ENCODE measurements around the gene HIP1R.
"Not testable (repeated sequence)": the region's sequence is repeated elsewhere in the genome, so short reads cannot be mapped to it uniquely, and the experiment has no call there.

The HIP1R gene

DNA sequence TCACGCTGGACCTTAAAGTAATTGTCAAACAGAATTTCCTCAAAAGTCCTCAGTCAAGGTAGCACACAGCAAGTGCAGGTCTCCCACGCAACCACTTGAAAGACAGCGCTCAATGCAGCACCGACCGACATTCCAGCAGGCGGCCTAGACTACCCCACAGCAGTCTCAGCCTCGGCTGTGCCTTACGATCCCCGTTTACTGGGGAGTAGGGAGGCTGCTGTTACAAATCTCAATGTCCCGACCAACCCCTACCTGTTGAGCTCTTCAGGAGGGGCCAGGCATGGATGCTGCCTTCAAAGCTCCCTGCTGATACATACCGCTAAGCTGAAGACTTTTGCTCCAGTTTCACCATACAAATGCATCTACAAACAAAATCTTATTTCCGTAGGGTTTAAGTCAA, 38.8 kb downstream of the HIP1R start:
- DNase-seq (ENCODE audit: low read depth in 2 of 2), result no peak

DNA sequence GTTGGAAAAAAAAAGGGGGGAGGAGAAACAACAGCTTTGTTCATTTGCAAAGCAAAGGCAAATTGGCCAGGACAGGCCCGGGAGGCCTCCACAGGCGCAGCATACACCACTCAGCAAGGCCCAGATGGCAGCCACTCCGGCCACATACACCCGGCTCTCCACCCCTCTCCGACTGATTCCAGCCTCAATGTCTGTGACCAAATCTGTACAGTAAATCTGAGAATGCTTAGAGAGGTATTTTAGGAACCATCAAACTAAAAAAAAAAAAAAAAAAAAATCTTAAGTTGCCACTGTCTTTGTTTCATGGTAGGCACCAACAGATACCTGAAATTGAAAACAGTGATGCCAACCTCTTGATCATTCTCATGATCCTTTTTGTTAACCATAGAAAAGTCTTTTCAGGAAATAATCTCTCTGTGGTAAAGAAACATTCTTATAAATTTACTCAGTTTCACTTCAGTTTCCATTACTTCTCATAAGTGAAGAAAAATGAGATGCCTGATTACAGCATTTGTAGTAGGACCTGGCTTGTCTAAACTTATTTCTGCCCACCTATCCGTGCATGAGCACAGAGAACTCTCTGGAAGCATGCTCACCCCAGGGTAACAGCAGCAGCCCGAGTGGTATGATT, 40.4 kb downstream of the HIP1R start:
- DNase-seq (ENCODE audit: low read depth in 2 of 2), result no peak

DNA sequence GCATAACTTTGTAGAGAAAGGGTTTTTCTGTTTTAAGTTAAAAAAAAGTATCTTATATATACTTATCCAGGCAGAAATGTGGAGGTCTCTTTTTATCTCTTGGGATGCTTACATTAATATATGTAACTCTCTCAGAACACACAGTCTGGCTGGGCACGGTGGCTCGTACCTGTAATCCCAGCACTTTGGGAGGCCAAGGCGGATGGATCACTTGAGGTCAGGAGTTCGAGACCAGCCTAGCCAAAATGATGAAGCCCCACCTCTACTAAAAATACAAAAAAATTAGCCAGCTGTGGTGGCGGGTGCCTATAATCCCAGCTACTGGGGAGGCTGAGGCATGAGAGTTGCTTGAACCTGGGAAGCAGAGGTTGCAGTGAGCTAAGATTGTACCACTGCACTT, 41.0 kb downstream of the HIP1R start:
- not testable (repeated sequence) for DNase-seq (ENCODE audit: low read depth in 2 of 2)

DNA sequence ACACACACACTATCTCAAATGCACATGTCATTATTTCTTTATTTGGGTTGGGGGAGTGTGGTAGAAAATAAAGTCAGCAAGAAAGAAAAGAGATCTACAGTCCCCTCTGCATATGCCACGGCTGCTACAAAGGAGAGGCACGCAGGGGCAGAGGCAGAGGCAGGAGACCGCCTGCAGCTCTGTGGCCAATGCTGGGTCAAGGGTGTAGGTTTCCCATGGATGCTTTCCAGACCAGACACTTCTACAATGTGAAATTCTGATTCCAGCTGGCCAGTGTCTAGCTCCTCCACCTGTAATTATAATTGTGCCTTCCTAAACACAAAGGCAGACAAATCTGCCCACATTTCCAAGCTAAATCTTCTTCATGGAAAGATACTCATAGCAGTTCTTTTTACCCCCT, 41.5 kb downstream of the HIP1R start:
- DNase-seq (ENCODE audit: low read depth in 2 of 2), result no peak

DNA sequence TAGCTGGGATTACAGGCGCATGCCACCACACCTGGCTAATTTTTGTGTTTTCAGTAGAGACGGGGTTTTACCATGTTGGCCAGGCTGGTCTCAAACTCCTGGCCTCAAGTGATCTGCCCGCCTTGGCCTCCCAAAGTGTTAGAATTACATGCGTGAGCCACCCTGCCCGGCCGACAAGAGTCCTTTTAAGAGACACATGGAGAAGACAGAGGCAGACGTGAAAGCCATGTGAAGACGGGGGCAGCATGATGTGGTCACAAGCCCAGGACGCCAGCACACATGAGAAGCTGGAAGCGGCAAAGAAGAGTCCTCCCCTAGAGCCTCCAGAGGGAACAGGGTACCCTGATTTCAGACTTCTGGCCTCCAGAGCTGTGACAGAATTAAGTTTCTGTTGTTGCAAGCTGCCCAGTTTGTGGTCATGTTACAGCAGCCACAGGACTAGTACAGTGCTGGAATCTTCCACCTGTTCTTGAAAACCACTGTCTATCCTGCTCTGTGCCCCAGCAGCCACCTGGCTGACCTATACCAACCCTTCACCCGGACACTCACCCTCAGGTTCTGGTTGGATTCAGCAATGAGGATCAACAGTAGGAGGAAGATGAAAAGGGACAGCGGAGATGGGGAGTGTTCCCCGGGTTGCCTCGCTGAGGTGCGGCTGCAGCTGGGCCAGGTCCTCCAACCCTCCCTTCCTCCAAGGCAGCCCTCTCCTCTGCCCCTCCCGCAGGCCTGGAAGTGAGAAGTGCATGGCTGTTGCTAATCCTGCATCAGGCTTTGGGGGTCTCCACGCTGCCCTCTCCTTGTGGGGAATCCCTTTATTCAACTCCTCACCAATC, 43.7 kb downstream of the HIP1R start:
- DNase-seq (ENCODE audit: low read depth in 2 of 2), result no peak

DNA sequence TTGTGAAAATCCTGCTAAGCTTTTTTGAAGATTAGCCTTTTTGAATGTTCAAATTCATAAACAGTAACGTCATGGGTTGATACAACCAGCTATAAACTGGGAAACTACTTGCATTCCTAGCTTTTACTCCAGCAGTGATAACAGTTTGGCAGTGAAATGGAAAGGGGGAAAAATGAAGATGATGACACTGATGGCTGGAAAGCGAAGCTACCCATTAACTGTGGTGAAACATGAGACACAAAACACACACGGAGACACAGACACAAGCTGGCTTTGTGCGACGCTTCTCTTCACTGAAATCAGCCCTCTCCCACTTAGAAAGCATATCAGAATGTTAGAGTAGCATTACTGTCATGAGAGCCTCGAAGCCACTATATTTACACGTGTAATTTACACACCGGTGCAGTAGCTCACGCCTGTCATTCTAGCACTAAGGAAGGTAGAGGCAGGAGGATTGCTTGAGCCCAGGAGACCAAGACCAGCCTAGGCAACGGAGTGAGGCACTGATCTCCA, 45.0 kb downstream of the HIP1R start:
- DNase-seq (ENCODE audit: low read depth in 2 of 2), result no peak

DNA sequence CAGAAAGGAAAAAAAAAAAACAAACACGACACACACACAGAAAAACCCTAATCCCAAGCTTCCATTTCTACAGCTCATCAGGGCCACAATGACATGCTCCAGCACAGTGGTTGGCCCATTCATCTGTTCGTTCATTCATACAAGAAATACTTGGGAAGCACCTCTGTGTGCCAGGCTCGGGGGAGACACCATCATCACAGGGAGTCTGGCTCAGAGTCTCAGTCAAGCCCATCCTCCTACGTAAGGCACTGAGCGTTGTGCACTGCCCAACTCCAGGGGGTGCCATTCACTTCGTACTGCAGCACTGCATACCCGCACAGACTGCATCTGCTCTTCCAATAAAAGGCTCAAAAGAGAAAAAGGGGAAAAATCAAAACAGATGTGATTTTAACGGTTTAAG, 45.4 kb downstream of the HIP1R start:
- no peak for DNase-seq (ENCODE audit: low read depth in 2 of 2)

DNA sequence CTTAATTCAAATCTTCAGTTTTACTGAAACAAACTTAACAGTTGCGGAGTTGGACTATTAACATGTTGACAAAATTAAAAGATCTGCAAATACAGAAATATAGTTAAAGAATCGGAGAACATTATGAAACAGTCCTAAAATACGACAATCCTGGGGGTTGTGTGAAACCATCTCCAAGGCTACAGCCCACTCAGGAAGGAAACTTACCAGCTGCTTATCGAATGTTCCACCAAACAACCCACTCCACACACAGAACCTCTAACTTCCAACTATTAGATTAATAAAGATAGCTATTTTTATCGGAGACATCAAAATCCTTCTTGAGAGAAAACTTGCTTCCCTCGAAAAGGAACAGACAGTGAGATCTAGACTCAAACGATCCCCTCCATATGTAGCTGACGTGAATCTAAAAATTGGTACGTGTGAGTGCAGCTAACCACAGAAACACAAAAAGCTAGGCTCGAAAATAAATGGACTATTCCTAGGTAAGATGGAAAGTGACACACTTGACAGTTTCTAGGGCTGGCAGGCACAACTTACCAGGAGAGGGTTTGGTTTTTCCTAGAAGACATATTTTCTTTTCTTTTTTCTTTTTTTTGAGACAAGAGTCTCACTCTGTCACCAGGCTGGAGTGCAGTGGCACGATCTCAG, 47.8 kb downstream of the HIP1R start:
- no peak for DNase-seq (ENCODE audit: low read depth in 2 of 2)

DNA sequence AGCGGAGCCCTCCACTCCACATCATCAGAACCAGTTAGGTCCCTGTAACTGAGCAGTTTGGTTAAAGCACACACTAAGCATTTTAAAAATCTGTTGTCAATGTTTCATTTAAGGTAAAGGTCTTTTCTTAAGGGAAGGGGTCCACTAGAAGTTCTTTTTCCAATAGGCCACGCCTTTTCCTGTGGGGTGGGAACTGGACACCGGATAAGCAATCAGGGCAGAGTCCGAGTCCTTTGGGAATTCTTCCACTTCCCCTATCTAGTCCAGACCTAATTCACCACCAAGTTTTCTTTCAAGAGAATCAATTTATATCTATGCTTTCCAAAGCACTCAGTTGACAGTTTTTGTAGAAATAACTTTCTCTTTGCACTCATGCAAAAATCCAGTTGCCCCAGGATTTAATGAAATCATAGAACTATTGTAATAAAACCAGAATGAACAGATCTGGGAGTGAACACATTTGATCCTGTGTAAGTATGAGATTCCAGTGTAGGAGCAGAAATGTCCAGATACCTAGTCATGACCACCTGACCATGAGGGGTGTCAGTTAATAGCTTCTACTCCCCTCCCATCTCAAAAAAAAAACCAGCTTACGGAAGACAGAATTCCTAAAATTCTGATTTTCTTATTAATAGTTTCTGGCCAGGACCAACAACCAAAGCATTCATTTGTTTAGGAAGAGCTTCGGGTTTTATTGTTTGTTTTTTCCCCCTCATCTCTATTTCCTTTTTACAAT, 49.0 kb downstream of the HIP1R start:
- DNase-seq (ENCODE audit: low read depth in 2 of 2), result no peak

DNA sequence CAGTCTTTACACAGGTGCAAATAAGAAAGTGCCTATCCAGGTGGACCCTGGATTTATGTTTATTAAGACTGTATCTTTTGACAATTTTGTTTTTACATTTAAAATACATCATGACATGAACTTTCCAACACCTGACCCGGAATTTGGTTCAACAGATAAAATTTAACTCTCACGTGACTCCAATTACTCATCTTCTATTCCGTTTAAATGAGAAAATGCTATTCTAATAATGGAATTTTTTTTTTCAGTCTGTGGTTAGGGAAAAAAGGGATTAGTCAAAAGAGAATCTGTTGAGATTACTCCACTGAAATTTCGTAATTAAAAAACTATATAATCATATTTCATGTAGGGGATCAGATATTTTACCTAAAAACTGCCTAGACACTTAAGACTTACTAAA, 49.6 kb downstream of the HIP1R start:
- no peak for DNase-seq (ENCODE audit: low read depth in 2 of 2)

DNA sequence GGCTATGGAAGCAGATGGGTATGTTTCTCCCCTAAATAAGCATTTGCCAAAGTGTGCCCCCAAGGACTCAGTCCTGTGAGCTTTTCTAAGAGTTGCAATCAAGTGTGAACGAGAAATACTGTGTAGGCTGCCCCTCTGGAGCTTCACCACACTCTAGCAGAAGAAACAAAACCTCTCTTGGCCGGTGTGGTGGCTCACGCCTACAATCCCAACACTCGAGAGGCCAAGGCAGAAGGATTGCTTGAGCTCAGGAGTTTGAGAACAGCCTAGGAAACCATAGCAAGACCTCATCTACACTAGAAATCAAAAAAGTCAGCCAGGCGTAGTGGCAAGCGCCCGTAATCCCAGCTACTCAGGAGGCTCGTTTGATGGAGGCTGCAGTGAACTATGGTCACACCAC, 50.9 kb downstream of the HIP1R start:
- no peak for DNase-seq (ENCODE audit: low read depth in 2 of 2)

DNA sequence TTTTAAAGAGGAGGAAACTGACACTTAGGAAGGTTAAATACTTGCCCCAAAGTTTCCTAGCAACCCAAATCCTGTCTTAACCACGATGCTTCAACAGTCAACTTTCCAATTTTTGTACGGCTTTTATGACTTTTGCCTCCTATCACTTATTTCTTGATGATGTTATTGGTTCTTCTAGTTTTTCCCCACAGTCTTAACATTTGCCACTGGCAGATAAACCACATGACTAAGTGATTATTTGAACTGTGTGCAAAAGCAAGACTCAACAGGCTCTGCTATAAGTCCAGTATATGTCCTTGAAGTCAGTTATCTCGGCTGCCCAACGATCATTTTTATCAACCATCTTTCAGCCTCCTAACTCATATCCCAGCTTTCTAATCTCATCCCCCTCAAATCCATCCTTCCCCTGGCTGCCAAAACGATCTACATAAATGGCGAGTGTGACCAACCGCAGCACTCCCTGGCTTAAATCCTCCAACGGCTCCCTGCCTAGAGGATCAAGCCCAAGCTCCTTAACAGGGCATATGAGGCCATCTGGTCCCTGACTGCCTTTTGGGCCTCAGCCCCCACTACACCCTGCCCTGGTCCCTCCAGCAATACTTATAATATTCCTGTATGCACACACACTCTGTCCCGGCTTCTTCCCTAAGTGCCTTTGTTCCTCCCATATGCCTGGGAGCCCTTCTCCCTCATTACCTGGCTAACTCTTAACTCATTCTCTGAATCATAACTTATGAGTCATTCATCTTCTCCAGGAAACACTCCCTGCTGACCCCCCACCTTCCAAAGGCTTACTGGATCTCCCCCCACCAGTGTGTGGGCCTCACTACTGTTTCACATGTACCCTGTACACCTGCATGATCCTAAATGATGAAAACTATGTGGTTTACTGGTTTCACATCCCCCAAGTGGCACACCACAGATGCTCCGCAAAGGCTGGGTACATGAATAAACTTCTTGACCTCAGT, 51.9 kb downstream of the HIP1R start:
- DNase-seq (ENCODE audit: low read depth in 2 of 2), result peak in 1 of 2 donors; percentile 27

DNA sequence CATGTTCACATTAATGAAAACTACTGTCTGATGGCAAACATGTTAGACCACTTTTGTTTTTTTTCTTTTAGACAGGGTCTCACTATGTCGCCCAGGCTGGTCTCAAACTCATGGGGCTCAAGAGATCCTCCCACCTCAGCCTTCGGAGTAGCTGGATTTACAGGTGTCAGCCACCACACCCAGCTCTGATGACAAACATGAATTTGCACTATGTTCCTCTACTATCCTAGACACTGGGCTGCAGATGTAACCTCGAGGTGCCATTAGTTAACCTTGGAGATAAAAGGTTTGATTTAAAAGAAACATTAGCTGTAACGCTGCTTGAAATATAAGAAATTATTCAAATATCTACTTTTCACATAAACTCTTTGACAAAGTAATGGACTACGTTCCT, 52.6 kb downstream of the HIP1R start:
- no peak for DNase-seq (ENCODE audit: low read depth in 2 of 2)

DNA sequence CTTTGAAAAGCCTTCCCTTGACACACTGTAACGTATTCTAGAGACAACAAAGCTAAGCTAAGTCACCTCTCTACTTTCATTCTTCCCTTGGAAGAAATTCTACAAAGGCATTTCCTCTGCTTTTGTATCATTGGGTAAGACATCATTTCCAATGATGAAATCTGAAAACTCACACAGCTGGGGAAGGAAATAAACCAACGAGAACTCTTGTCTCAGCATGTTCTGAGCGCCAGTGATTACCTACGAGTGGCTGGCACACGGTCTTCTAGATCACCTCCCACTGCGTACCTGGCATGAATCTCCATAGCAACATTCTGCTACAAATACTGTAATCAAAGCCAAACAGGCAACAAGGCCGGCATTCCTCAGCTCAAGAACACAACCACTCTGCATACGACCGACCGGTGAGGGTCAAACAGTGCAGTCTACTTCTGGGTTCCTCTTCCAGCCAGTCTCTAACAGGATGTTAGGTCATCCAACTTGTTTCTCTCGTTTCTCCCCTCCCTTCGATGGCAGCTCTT, 53.0 kb downstream of the HIP1R start:
- no peak for DNase-seq (ENCODE audit: low read depth in 2 of 2)

DNA sequence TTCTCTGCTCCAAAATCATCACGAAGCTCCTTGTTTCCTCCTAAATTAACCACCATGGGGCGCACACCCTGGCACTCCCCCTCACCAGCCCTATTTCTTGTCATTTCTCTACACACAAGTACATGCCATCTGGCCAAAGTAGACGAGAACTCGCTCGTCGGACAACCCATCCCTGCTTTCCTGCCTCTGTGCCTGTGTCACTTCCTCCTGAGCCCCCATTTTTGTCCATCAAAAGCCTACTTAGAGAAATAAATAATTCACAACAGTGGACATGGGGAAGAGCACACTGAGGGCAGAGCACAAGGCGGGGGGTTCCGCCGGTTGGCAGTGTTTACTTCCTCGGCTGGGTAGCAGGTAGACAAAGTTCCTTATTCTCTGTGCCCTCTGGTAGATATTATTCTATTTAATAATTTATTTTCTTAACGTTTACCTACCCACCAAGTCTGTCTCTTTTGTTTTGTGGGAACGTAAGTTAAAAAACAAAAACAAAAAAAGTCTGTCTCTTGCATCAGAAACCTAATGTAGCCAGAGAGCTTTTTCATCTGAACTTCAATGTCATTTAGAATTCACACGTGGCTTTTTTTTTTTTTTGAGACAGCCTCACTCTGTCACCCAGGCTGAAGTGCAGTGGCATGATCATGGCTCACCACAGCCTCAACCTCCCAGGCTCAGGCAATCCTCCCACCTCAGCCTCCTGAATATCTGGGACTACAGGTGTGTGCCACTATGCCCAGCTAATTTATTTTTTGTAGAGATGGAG, 54.7 kb downstream of the HIP1R start:
- no peak for DNase-seq (ENCODE audit: low read depth in 2 of 2)

DNA sequence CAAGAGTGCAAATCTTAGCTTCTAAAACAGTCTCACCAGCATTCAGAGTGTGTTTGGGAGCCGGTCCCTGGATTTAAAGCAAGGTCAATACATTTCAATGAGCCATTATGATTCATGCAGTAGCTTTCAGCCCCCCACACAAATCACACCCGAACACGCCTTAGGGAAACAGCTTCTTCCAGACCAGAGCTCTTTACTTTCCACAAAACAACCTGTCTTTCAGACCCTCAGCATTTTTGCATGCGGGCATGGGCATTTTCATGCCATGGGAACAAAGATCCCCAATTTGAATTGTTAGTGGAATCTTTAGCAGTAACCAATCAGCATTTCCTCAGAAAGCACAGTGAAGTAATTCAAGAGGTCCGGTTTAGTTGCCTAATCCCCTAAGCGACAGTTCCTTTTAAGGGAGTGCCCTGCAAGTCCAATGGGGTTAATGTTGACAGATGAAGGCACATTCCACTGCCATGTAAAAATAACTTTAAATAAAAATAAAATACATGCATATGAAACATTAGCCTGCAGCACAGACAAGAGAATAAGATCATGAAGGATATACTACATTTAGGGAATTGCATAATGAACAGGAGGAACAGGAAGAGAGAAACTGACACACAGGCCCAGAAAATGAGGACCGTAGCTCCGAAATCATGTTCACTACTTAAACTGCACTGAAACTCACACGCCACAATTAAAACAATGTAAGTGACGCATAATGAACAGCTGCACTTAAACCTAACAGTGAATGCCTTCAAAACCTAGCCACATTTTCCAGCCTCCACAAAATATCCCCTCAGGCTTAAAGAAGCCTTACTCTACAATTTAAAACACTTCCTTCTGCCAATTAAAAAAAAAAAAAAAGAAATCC, 56.6 kb downstream of the HIP1R start:
- no peak for DNase-seq (ENCODE audit: low read depth in 2 of 2)

DNA sequence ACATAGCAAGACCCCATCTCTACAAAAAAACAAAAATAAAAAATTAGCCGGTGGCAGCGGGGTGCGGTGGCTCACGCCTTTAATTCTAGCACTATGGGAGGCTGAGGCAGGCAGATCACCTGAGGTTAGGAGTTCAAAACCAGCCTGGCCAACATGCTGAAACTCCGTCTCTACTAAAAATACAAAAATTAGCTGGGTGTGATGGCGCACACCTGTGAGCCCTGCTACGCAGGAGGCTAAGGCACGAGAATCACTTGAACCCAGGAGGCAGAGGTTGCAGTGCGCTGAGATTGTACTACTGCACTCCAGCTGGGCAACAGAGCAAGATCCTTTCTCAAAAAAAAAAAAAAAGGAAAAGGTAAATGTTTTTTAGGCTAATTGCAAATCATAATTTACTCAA, 57.5 kb downstream of the HIP1R start:
- not testable (repeated sequence) for DNase-seq (ENCODE audit: low read depth in 2 of 2)

DNA sequence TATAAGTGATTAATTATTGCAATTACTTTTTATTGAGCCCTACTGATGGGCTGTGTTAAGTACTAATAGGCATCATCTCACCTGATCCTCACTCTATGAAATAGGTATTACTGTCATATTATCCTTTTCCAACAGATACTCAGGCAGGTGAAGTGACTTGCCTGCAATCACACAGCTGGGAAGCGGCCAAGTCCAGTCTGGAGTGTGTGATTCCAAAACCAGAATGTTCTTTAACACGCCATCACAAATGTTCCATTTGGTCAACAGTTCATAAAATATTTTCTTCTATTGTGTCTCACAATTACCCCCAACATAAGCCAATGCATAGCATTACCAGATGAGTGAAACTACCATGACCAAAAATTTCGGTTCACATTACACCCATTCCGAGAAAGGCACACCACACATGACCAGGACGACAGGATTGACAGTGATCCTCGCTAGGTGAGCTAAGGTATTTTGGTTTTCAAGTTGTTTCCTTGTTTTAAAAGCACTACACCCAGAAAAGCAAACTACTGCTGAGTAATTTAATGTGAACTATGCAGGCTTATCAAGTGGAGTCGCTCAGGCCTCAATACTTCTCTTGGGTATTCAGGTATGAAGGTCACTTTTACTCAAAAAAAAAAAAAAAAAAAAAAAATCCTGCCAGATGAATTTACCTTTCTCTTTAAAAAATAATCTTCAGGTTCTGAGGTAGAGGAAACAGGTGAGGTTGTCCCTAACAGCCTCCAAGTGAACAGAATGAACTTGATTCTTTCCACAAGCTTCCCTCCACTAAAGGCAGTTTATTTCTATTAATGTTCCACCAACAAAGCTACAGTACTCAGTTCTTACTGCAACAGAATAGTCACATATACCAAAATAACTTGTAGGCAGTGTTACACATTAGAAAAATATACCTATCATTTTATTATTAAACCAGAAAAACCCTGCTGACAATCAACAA, 58.2 kb downstream of the HIP1R start:
- DNase-seq (ENCODE audit: low read depth in 2 of 2), result no peak
